PC-9 (cell line): ENCODE measurements around the gene PRAMEF1. TPM values are rescaled to one million over a fixed set of nuclear protein-coding genes. Genes with fewer than 3 reads are reported as not detected.

ENCODE experiments used
- BruUV-seq: library from RNA; stranded (reverse); fragments of 400-500 nt; replicated peaks from 2 replicates; lab custom pipeline; 2021; lab: Mats Ljungman, UMichigan
- CTCF ChIA-PET: fragments of 300-600 bp; sonication (Branson Sonifier 250); formaldehyde crosslinking; loops from one replicate; lab custom pipeline; 2022; ENCODE audit warnings: antibody characterized with exemption; lab: Charles Lee
- POLR2A ChIA-PET: fragments of 300-600 bp; sonication (Branson Sonifier 250); formaldehyde crosslinking; loops from one replicate; lab custom pipeline; 2022; ENCODE audit warnings: antibody characterized with exemption; ENCODE audit not compliant: unreplicated experiment; lab: Charles Lee
- DNase-seq, 2 experiments: peaks; one replicate each; pipeline versions ENCODE4 v3.0.0 to v3.0.0-alpha.2; 2015 to 2022; ENCODE audit warnings: mixed read lengths in 1 of 2
- H2AFZ ChIP-seq: fragments of 200-600 bp; sonication (generic); 2 replicates; pipeline ENCODE4 v1.8.1; 2017; ENCODE audit warnings: antibody characterized with exemption
- H3F3A ChIP-seq: fragments of 200-600 bp; sonication (generic); 2 replicates; pipeline ENCODE4 v1.8.1; 2017; ENCODE audit warnings: antibody characterized with exemption, mild to moderate bottlenecking, low read depth; ENCODE audit not compliant: insufficient read depth
- H3K27ac ChIP-seq: fragments of 200-600 bp; sonication (generic); 2 replicates; pipeline ENCODE4 v1.6.1; 2016; ENCODE audit warnings: mixed run types
- H3K27me3 ChIP-seq: fragments of 200-600 bp; sonication (generic); 2 replicates; pipeline ENCODE4 v1.6.1; 2016; ENCODE audit warnings: low read depth, mixed run types; ENCODE audit not compliant: insufficient read depth
- H3K36me3 ChIP-seq: fragments of 200-600 bp; sonication (generic); 2 replicates; pipeline ENCODE4 v1.6.1; 2016; ENCODE audit warnings: low read depth, mixed run types
- H3K4me1 ChIP-seq: fragments of 200-600 bp; sonication (generic); replicated peaks from 2 replicates; pipeline ENCODE4 v1.6.1; 2016; ENCODE audit warnings: mixed run types; ENCODE audit not compliant: insufficient read depth
- H3K4me2 ChIP-seq: fragments of 200-600 bp; sonication (generic); 2 replicates; pipeline ENCODE4 v1.6.1; 2017; ENCODE audit warnings: mixed run types
- H3K4me3 ChIP-seq: fragments of 200-600 bp; sonication (generic); 2 replicates; pipeline ENCODE4 v1.6.1; 2016; ENCODE audit warnings: mixed run types
- H3K79me2 ChIP-seq: fragments of 200-600 bp; sonication (generic); 2 replicates; pipeline ENCODE4 v1.6.1; 2017; ENCODE audit warnings: low read depth, mixed run types
- H3K9me2 ChIP-seq: fragments of 200-600 bp; sonication (generic); 2 replicates; pipeline ENCODE4 v1.8.1; 2017; ENCODE audit warnings: mild to moderate bottlenecking; ENCODE audit not compliant: insufficient read depth
- H3K9me3 ChIP-seq: fragments of 200-600 bp; sonication (generic); 2 replicates; pipeline ENCODE4 v1.8.1; 2016; ENCODE audit warnings: low read depth; ENCODE audit not compliant: insufficient read depth
- H4K20me1 ChIP-seq: fragments of 200-600 bp; sonication (generic); 2 replicates; pipeline ENCODE4 v1.8.1; 2017; ENCODE audit not compliant: insufficient read depth
- CTCF ChIP-seq: fragments of 200-600 bp; sonication (generic); conservative IDR thresholded peaks from 2 replicates; pipeline ENCODE4 v1.6.1; 2017; ENCODE audit warnings: mixed run types, antibody characterized with exemption, mild to moderate bottlenecking, moderate library complexity
- EZH2 ChIP-seq: fragments of 200-600 bp; sonication (generic); IDR thresholded peaks from 2 replicates; pipeline ENCODE4 v1.8.0; 2017; ENCODE audit warnings: antibody characterized with exemption, low read depth
- intact Hi-C: fragments of 100-400 bp; cut with micrococcal nuclease; formaldehyde crosslinking; loops from one replicate; pipeline ENCODE4 v1.10.0; 2022; ENCODE audit not compliant: unreplicated experiment
- total RNA-seq: library from RNA; stranded (reverse); gene quantifications from 2 replicates; pipeline ENCODE4 v1.2.3, GENCODE V29; 2021

The PRAMEF1 gene
- total RNA-seq, 1 experiment from 2014 or later, result not detected

DNA sequence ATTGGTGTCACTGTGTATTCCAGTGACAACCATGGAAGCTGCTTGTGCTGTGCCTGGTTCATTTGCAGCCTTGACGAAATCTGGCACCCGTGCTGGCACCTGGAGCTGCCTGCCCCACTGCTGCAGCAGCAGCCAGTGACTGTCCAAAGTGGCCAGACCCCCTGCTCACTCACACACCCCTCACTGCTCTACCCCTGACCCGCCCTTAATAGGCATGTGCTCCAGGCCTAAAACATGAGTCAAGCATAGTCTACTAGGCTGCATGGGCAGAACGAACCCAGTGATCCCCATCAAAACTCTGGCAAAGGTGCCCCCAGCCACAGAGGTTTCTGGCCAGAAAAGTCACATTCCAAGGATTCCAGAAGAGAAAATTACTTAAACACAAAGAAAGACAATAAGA, 7.7 kb downstream of the PRAMEF1 start:
- intact Hi-C loops, result no loop called here
- CTCF ChIA-PET, result no interaction called here
- H3K79me2 ChIP-seq, result no peaks in the 10 kb centered on the region
- H3K4me1 ChIP-seq, result no peaks in the 10 kb centered on the region
- no peak overlapping the region for H2AFZ ChIP-seq
- H3K9me3 ChIP-seq, result no peaks in the 10 kb centered on the region
- H3K27ac ChIP-seq, result no peak overlapping the region
- H4K20me1 ChIP-seq, result no peaks in the 10 kb centered on the region
- no peaks in the 10 kb centered on the region for H3F3A ChIP-seq
- no peak overlapping the region for H3K4me2 ChIP-seq
- POLR2A ChIA-PET, result no interaction called here
- DNase-seq, result no peak
- no peak overlapping the region for H3K4me3 ChIP-seq
- TF ChIP-seq EZH2 (no peak), CTCF (no peak)
- H3K9me2 ChIP-seq, result no peaks in the 10 kb centered on the region
- no peaks in the 10 kb centered on the region for H3K36me3 ChIP-seq
- no TSS peak for BruUV-seq
- no peaks in the 10 kb centered on the region for H3K27me3 ChIP-seq

DNA sequence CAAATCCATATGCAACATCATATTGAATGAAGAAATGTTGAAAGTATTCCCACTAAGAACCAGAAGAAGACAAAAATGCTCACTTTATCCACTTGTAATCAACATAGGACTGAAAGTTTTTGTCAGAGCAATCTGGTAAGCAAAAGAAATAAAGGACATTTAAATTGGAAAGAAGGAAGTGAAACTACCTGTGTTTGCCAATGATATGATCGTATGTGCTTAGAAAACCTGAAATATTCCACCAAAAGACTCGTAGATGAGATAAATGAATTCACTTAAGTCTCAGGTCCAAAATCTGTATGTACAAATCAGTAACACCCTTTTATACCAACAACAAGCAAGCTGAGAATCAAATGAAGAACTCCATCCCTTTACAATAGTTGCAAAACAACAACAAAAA, 8.5 kb downstream of the PRAMEF1 start:
- Histone ChIP-seq H3K9me2 (no peaks in the 10 kb centered on the region), H4K20me1 (no peaks in the 10 kb centered on the region), H3K27me3 (no peaks in the 10 kb centered on the region), H3K79me2 (no peaks in the 10 kb centered on the region), H3K4me3 (no peak overlapping the region), H2AFZ (no peak overlapping the region), H3K4me1 (no peaks in the 10 kb centered on the region), H3K27ac (no peak overlapping the region), H3K36me3 (no peaks in the 10 kb centered on the region), H3K9me3 (no peaks in the 10 kb centered on the region), H3F3A (no peaks in the 10 kb centered on the region), H3K4me2 (no peak overlapping the region)
- DNase-seq, result no peak
- BruUV-seq, result no TSS peak
- TF ChIP-seq CTCF (no peak), EZH2 (no peak)
- ChIA-PET CTCF (no interaction called here), POLR2A (no interaction called here)
- intact Hi-C loops, result no loop called here

- TF ChIP-seq CTCF (no peak), EZH2 (no peak)
- no TSS peak for BruUV-seq
- POLR2A ChIA-PET, result no interaction called here
- no peaks in the 10 kb centered on the region for H3K4me1 ChIP-seq
- no peaks in the 10 kb centered on the region for H3K36me3 ChIP-seq
- no peaks in the 10 kb centered on the region for H4K20me1 ChIP-seq
- H3K9me3 ChIP-seq, result no peaks in the 10 kb centered on the region
- CTCF ChIA-PET, result no interaction called here
- no peaks in the 10 kb centered on the region for H3F3A ChIP-seq
- H2AFZ ChIP-seq, result no peak overlapping the region
- intact Hi-C loops, result no loop called here
- H3K4me2 ChIP-seq, result no peak overlapping the region
- H3K27me3 ChIP-seq, result peaks cover 2% of the 10 kb centered on the region; the same call in 1 of the 2 replicates
- no peak overlapping the region for H3K4me3 ChIP-seq
- H3K27ac ChIP-seq, result no peak overlapping the region
- no peaks in the 10 kb centered on the region for H3K9me2 ChIP-seq
- no peak for DNase-seq
- H3K79me2 ChIP-seq, result no peaks in the 10 kb centered on the region
Measured at GRCh38 chr1:12809933-12810332, 18.7 kb downstream of the PRAMEF1 start.
